NOMO-1 (cell line): Measurements from ENCODE around the gene ULK1.

Experiments
- DNase-seq, 2 experiments: peaks; one replicate each; lab custom pipeline; 2025; ENCODE audit not compliant: unreplicated experiment in 2 of 2; lab: John Stamatoyannopoulos, UW

Gene ULK1

DNA sequence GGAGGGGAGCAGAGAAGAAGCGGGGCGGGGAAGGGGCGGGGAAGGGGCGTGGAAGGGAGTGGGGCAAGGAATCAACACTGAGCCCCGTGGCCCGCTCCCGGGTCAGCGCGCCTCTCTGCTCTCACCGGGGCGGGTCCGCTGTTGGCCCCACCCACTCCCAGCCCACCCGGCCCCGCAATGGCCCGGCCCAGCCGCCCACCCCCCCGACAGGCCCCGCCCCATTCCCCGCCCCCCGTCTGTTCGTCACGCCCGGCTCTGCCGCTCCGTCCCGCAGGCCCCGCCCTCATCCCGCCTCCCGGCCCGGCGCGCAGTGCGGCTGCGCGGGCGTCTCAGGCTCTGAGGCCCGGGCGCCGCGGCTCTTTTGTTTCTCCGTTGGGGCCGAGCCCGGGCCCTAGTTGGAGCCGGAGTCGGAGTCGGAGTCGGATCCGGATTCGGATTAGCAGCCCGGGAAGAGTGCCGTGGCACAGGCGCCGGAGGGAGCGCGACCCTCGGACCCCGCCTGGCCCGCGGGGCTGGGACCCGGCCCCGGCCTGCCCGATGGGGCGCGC, at the start of gene ULK1:
Gene ULK1, plus strand, starts transcription at position 310 of the 548 bp plus-strand sequence. CDS start 380 bp downstream, outside the sequence.
- peak; percentile 87 to 89 for DNase-seq

DNA sequence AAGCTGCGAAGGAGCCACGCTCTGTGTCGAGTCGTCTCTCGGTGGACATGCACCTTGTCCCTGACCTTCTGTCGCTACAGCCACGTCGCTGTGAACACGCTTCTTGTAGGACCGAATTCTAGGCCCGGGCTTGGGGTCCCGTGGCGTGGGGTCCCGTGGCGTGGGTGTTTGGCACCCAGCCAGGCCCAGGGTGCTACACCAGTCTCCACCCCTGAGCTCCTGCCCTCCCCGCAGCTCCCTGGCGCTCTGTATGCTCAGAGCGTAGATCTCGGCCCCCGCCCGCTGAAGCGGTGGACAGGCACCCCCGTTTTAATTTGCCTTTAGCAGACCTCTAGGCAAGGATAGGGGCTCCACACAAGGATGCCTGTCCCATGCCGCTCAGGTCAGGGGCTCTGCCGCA, 49.8 kb upstream of the ULK1 start:
- no peak for DNase-seq

DNA sequence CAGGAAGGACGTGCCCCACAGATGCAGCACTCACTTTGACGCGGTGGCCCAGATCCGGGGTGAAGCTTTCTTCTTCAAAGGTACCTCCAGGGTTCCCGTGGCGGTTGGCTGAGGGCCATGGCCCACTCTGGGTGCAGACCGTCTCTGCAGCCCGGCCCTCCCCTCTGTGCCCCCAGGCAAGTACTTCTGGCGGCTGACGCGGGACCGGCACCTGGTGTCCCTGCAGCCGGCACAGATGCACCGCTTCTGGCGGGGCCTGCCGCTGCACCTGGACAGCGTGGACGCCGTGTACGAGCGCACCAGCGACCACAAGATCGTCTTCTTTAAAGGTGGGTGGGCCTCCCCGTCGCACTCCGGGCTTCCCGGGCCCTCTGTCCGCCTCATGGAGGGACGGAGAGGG, 49.3 kb upstream of the ULK1 start:
- no peak for DNase-seq

DNA sequence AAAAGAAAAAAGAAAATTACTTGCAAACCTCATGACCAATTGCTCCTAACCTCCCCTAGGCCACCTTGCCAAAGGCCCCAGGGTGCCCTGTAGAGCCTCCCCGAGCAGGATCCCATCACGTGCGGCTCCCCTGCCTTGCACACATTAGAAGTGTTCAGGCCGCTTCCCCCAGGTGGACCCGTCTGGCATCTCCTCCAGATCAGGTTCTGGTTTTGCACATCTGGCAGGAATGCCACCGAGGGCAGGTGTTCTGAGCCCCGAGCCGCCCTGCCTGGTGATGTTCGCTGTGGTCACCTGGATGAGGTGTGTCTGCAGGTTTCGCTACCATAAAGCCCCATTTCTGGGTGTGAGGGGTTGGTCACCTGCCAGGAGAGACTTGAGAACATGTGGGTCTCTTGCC, 47.0 kb upstream of the ULK1 start:
- no peak for DNase-seq

DNA sequence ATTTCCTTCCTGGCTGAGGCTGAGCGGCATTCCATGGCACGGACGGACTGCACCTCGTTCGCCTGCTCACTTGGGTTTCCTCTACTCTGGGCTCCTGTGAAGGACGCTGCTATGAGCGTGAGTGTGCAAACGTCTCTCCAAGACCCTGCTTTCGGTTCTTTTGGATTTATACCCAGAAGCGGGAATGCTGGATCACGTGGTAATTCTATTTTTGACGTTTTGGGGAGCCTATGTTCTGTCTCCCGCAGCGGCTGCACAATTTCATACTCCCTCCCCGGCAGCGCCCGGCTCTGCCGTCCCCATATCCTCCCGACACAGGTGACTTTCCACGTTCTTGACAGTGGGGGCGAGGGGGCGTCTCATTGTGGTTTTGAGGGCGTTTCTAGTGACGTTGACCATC, 45.7 kb upstream of the ULK1 start:
- no peak for DNase-seq

DNA sequence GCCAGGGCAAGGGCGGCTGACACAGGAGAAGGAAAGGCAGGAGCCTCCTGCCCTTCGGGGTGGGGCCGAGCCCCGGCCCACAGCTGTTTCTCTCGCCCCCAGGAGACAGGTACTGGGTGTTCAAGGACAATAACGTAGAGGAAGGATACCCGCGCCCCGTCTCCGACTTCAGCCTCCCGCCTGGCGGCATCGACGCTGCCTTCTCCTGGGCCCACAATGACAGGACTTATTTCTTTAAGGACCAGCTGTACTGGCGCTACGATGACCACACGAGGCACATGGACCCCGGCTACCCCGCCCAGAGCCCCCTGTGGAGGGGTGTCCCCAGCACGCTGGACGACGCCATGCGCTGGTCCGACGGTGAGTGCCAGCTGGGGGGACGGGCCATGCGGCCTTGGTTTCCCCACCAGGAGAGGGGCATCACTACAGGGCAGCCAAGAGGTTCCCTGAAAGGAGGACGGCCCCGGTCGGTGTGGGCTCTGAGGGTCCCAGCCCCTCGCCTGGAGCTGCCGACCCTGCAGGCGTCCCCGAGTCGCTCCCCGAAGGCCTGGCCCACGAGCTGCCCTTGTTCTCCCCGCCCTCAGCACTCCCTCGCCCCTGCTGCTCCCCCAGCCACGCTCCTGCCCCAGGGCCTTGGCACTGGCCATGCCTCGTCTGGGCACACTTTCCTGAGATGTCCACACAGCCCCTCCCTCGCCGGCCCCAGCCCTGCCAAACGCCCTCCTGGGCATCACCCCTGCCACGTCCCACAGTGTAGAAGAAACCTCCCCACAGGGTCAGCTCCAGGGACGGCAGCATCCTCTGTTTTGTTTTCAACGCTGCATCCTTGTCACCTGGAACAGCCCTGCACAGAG, 44.5 kb upstream of the ULK1 start:
- DNase-seq = no peak

DNA sequence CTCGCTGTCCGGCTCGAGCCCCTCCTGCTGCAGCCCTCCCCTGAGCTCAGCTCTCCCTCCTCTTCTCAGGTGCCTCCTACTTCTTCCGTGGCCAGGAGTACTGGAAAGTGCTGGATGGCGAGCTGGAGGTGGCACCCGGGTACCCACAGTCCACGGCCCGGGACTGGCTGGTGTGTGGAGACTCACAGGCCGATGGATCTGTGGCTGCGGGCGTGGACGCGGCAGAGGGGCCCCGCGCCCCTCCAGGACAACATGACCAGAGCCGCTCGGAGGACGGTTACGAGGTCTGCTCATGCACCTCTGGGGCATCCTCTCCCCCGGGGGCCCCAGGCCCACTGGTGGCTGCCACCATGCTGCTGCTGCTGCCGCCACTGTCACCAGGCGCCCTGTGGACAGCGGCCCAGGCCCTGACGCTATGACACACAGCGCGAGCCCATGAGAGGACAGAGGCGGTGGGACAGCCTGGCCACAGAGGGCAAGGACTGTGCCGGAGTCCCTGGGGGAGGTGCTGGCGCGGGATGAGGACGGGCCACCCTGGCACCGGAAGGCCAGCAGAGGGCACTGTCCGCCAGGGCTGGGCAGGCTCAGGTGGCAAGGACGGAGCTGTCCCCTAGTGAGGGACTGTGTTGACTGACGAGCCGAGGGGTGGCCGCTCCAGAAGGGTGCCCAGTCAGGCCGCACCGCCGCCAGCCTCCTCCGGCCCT, 43.4 kb upstream of the ULK1 start:
- peak in 1 of 2 experiments; percentile 13 for DNase-seq

DNA sequence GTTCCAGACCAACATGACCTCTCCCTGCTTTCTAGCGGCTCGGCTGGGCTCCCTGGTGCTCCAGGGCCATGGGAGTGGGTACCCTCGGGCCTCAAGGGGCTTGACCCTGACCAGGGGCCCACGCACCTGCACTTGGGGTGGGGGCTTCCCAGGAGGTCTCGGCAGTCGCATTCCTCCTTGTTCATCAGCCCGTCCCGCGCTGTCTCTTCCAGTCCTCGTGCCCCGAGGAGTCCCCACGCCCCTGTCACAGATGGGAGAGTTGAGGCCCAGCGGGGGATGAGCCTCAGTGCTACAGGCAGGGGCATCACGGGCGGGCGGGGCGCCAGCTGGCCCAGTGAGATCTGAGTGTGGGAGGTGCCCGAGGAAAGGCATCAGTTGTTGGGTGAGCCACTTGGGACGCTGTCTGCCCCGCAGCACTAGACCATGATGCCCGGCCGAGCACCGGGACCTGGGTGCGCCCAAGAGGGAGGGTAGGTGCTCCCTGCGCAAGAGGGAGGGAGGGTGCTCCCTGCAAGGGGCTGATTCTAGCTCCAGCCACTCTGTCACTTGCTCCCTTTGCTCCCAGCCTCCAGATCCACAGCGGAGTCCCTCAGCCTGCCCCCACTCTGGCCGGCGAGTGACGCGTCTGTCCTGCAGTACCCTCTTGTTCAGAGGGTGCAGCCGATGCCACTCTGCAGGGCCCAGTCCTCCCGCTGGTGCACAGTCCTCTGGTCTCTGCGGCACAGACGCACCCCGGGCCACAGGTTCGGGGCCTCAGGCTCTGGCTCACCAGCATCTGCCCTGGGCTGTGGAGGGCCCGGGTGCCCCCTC, 42.5 kb upstream of the ULK1 start:
- DNase-seq = no peak

DNA sequence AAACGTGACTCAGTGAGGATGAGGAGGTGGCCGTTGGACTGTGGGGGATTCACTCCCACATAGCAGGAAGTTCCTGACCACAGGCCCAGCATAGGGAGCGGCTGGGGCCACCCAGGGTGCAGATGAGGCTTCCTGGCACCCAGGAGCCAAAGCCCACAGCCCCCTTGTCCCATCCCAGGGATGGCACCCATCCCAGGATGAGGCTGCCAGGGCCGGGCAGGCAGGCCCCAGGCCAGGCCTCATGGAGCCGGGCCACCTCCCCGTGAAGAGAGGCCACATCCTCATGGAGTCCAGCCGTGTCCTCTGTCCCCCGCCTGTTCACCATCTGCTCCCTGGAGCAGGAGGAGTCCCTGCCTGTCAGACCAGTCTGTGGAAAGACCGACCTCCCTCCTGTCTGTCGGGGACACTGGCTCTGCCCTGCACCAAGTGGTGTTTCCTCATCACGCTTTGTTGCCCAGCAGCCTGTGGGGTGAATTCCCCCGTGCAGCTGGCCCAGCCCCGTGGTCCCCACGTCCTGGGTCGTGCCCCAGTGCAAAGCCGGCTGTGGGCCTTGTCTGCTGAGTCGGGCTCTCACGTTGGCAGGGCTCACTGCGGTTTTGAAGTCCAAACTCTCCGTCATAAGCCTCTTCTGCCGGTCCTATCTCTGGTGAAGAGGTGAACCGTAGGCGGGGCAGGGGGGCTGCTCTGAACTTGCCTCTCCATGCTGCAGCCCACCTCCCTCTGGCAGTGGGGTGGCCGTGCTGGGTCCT, 41.7 kb upstream of the ULK1 start:
- DNase-seq = no peak

DNA sequence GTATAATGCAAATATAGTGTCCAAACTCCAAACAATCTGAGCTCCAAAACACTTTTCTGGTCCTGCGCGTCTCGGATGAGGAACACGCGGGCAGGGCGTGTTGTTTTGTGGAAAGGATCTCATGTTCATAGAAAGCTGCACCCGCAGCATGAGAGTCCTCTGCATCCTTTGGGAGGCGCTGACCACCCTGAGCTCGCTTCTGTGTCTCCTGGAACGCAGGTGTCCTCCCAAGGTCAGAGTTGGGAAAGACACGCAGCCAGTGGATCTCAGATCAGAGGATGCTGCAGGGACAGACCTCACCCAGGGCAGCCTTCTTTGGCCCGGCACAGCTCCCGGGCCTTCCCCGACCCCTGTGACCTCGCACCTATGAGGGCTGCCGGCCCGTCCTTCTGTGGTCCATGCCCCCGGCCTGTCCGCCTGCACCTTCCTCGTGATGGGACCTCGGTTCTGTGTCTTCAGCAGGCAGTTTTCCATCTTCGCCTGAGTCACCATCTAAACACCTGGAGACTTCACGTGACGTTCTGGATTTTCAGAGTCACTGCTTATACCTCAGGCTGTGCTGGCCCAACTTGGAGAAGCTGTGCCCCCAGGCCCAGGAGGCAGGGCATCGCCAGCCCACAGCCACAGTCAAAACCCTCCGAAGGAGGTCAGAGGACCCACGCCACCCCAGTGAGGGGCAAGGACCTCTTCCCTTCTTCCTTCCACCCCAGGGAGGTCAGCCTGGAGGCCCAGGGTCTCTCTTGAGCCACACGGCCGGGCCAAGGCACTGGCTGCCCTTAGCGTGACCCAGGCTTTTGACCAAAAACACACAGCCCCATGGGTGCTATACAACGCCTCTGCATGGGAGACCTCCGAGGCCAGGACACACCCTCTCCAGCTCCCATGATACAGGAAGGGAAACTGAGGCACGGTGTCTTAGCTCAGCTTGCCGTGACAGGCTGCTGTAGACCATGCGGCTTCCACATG, 40.3 kb upstream of the ULK1 start:
- DNase-seq = no peak

DNA sequence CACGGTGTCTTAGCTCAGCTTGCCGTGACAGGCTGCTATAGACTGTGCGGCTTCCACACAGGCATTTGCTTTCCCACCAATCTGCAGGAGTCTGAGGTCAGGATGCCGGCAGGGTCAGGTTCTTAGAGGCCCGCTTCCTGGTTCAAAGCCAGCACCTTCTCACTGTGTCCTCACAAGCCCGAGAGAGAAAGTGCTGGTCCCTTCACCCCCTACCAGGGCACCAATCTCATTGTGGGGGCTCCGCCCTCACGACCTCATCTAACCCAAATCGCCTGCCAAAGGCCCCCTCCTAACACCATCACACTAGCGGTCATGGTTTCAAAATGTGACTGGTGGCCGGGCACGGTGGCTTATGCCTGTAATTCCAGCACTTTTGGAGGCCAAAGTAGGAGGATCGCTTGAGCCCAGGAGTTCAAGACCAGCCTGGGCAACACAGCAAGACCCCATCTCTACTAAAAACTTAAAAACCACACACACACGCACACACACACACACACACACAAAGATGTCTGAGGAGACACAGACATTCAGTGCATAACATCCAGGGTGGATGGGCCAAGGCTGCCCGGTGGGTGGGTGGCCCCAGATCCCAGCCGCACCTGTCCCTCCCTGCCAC, 39.5 kb upstream of the ULK1 start:
- no peak for DNase-seq

DNA sequence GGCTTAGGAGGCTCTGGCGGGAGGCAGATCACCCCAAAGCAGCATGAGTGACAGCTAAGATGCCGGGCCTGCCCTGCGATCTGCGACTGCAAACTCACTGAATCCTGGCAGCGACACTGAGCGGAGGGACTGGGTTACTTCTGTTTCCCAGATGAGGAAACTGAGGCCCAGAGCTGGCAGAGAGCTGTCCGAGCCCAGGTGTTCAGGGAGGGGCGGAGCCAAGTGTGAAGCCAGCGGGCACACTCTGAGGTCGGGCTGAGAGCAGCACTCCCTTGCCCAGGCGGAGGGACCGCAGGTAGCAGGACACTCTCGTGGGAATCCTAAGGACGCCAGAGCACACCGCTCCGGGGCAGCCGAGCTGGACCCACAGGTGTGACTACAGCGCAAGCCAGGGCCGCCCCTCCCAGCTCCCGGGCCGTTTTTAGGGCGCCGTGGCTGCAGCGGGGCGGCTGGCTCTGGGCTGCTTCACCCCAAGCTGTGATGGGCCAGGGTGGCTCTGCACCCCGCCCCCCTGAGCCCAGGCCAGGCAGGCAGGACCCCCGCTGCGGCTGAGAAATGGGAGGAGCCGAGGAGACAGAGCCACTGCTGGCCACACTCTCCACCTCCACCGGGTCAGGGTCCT, 38.8 kb upstream of the ULK1 start:
- DNase-seq = no peak

DNA sequence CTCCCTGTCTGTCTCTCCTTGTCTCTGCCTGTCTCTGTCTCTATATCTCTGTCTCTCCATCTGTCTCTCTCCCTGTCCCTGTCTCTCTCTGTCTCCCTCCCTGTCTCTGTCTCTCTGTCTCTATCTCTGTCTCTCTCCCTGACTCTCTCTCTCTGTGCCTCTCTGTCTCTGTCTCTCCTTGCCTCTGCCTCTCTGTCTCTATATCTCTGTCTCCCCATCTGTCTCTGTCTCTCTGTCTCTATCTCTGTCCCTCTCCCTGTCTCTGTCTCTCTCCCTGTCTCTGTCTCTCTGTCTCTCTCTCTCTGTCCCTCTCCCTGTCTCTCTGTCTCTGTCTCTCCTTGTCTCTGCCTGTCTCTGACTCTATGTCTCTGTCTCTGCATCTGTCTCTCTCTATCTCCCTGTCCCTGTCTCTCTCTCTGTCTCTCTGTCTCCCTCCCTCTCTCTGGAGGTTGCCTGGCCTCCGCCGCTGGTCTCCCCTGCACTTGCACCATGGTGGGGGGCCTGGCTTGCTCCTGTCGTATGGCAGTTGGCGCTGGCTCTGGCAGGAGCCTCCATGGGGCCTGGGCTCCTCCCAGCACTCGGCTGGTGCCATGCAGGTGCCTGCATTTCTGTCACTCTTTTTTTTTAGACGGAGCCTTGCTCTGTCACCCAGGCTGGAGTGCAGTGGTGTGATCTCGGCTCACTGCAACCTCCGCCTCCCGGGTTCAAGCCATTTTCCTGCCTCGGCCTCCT, 37.9 kb upstream of the ULK1 start:
- no peak for DNase-seq

DNA sequence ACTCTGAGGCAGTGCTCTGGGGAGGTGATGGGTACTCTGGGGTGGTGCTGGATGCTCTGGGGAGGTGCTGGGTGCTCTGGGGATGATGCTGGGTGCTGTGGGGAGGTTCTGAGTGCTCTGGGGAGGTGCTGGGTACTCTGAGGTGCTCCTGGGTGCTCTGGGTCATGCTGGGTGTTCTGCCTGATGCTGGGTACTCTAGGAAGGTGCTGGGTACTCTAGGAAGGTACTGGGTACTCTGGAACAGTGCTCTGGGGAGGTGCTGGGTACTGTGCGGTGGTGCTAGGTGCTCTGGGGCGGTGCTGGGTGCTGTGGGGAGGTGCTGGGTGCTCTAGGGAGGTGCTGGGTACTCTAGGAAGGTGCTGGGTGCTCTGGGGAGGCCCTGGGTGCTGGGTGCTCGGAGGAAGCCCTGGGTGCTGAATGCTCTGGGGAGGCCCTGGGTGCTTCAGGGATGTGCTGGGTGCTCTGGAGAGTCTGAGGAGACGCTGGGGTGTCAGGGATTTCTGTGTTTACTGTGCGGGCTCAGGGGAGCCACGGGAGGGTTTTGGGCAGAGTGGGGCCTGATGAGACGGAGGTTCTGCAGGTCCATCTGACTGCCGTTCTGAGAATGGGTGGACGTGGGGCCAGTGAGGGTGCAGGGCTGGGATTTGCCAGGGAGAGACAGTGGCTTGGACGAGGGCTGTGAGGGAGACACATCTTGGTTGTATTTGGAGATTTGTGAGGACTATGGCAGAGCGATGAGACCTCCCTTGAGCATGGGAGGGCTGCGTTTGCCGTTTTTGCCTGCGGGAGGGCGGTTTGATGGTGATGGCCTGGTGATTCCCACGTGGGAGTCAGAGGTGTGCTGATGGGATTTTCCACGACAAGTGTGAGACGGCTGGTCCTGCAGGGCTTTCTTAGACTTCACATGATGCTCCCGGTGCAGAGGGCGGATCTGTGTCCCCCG, 36.2 kb upstream of the ULK1 start:
- no peak for DNase-seq

DNA sequence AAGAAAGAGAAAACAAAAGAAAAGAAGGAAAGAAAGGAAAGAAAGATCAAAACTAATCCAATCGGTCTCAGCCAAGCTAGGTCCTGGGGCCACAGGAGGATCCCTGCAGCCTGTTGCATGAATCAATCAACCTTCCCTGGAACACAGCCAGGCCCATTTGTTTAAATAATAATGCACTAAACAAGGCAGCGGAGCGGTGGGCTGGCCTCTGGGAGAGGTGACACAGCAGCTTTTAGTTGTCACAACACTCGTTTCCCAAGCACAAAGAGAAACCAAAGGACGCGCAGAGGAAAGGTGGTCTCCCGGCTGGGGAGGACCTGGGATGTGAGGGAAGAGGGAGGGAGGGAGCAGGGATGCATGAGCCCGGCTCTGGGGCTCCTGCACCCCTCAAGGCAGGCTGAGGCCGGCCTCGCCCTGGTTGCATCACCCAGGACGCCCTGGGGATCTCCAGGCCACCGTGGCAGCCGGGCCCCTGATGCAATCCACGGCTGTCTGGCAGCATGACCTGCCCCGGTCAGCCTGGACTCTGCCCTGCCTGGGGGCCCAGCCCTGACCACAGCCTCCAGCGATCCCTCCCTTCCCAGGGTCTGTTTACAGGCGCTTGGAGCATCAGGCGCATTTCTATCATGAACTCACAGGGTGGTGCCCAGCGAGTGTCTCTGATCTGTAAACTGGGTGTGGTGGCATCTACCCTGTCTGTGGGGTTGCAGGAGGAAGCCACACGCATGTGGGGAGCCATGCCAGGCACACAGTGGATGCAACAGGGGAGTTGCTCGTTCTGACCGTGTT, 33.8 kb upstream of the ULK1 start:
- DNase-seq = peak; percentile 58 to 75
